ENCODE data around the gene CASP10.

- TF ChIP-seq POLR2A (IDR thresholded peaks at IDR 0.05), result no peak
- TF ChIP-seq, protein P1, sequence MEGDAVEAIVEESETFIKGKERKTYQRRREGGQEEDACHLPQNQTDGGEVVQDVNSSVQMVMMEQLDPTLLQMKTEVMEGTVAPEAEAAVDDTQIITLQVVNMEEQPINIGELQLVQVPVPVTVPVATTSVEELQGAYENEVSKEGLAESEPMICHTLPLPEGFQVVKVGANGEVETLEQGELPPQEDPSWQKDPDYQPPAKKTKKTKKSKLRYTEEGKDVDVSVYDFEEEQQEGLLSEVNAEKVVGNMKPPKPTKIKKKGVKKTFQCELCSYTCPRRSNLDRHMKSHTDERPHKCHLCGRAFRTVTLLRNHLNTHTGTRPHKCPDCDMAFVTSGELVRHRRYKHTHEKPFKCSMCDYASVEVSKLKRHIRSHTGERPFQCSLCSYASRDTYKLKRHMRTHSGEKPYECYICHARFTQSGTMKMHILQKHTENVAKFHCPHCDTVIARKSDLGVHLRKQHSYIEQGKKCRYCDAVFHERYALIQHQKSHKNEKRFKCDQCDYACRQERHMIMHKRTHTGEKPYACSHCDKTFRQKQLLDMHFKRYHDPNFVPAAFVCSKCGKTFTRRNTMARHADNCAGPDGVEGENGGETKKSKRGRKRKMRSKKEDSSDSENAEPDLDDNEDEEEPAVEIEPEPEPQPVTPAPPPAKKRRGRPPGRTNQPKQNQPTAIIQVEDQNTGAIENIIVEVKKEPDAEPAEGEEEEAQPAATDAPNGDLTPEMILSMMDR (IDR thresholded peaks at IDR 0.05), result no peak
- peak in 1 of 3 donors; percentile 48 for TF ChIP-seq POLR2AphosphoS5 (IDR thresholded peaks at IDR 0.05)
- TF ChIP-seq EP300 (IDR thresholded peaks at IDR 0.05), result no peak
These were observed 21.1 kb downstream of the CASP10 start for GRCh38 chr2:201203916-201204654.

All from stomach (tissue), 4 donors.